Psoas muscle (tissue), 8 donors: ENCODE data around the gene SUSD3. TPM values are rescaled to one million over a fixed set of nuclear protein-coding genes. Genes with fewer than 3 reads are reported as not detected.
A peak's percentile ranks its signal among the peaks of the same experiment; 100 is the strongest.

Source experiments
- ATAC-seq, 4 donors: fragments of 200-7000 bp; cut with Tn5 transposase; one replicate each; pipeline ENCODE4 v1.9.1; 2020; ENCODE audit warnings: moderate library complexity in 3 of 4, mild to moderate bottlenecking in 2 of 4
- DNase-seq, 2 donors: peaks; one replicate each; pipeline ENCODE4 v3.0.0-alpha.2; 2020
- H3K27ac ChIP-seq: fragments of 200-600 bp; one replicate; pipeline ENCODE4 v1.8.0; 2022
- H3K27me3 ChIP-seq, 3 donors: fragments of 200-600 bp in 1 of 3; one replicate each; pipeline versions ENCODE4 v1.6.1 to v1.8.0; 2013 to 2022; ENCODE audit warnings: low read length in 2 of 3, mild to moderate bottlenecking in 2 of 3, moderate library complexity in 1 of 3; ENCODE audit not compliant: insufficient read depth in 3 of 3
- H3K36me3 ChIP-seq, 2 donors: fragments of 200-600 bp in 1 of 2; one replicate each; pipeline versions ENCODE4 v1.6.1 to v1.8.0; 2013 to 2022; ENCODE audit warnings: low read depth in 1 of 2, mild to moderate bottlenecking in 1 of 2, moderate library complexity in 1 of 2; ENCODE audit not compliant: insufficient read depth in 1 of 2
- H3K4me1 ChIP-seq: fragments of 200-600 bp; one replicate; pipeline ENCODE4 v1.8.0; 2022
- H3K4me3 ChIP-seq: fragments of 200-600 bp; one replicate; pipeline ENCODE4 v1.8.0; 2022; ENCODE audit warnings: mild to moderate bottlenecking
- H3K9me3 ChIP-seq: fragments of 200-600 bp; one replicate; pipeline ENCODE4 v1.8.0; 2022
- WGBS, 3 donors: extraction: QIAGEN DNeasy Blood & Tissue Kit; methylation state at CpG; one replicate each; pipeline versions ENCODE4 v1.1.6 to v1.1.7; 2013; 5-methylcytosine and 5-hydroxymethylcytosine counted together
- intact Hi-C, 2 donors: fragments of 100-400 bp; cut with DNase I; formaldehyde crosslinking; loops; one replicate each; pipeline versions ENCODE4 v1.11.0 to v1.14.2; 2022
- polyA plus RNA-seq, 3 donors: library from polyadenylated mRNA; stranded (reverse); fragments of 200-250 nt; gene quantifications; one replicate each; pipeline ENCODE4 v1.2.3, GENCODE V29; 2013
- total RNA-seq, 4 donors: library from RNA; stranded (reverse); fragmentation: NEBNext Ultra II Directional in 2 of 4; extraction: Animal tissue kit (Norgen Biotek cat#: 25700) in 2 of 4; gene quantifications; one replicate each; pipeline versions ENCODE4 v1.2.1 to v1.2.4, GENCODE V29; 2021 to 2023
- TF ChIP-seq, protein P1 (sequence below): fragments of 200-600 bp; IDR thresholded peaks from one replicate; pipeline ENCODE4 v1.8.0; 2022; ENCODE audit warnings: antibody characterized with exemption
- donor health status: healthy with polysubstance abuse.
- donor health status: DM: no; HTN: no; CAD: no; lungs with moderate emphysema.
- donor health status: Bipolar disorder and iron deficiency.
- donor health status: healthy.
- donor health status: DM: yes; HTN: yes; CAD: no.
- donor health status: DM: no; HTN: no; CAD: no.
- donor health status: DM: no; HTN: no; CAD: no.
- donor health status: DM: yes; HTN: yes; CAD: no.

SUSD3 gene
- total and polyA plus RNA-seq, 7 donors: 0.13 to 0.65 (median 0.34) TPM; not detected in 2

DNA sequence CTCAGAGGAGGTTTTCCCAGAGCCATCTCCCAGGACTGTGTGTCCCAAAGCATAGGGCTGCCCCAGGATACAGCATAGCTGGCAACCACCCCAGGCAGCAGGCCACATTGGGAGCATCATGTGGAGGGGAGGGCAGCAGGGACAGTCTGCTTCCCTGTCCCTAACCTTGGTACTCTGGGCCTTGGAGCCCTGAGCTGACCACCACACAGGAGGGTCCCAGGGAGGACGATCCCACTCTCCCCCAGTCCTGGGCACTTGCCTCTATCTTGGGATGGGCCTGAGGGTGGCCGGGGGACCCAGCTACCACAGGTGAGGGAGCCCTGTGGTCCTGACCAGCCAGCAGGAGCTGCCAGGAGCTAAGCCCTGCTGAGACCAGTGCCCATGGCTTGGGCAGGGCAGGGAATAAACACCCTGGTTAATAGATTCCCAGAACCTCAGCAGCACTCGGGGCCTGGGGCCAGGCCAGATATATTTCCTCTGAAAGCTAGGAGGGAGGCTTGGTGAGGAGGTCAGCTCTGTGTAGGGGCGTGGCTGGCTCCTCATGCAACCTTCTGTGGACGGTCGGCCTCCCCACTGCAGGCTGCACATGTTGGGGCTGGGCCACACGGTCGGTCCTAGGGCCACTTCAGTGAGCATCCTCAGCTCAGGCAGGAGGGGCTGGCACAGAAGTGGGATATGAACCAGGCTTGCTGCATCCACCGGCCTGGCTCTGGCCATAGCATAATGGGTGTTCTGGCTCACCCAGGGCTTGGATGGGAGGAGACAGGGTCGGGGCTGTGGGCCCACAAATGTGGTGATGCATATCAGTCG is 71.4 kb downstream of the SUSD3 start:
- no peak overlapping the region for H3K4me3 ChIP-seq
- TF ChIP-seq, protein P1, sequence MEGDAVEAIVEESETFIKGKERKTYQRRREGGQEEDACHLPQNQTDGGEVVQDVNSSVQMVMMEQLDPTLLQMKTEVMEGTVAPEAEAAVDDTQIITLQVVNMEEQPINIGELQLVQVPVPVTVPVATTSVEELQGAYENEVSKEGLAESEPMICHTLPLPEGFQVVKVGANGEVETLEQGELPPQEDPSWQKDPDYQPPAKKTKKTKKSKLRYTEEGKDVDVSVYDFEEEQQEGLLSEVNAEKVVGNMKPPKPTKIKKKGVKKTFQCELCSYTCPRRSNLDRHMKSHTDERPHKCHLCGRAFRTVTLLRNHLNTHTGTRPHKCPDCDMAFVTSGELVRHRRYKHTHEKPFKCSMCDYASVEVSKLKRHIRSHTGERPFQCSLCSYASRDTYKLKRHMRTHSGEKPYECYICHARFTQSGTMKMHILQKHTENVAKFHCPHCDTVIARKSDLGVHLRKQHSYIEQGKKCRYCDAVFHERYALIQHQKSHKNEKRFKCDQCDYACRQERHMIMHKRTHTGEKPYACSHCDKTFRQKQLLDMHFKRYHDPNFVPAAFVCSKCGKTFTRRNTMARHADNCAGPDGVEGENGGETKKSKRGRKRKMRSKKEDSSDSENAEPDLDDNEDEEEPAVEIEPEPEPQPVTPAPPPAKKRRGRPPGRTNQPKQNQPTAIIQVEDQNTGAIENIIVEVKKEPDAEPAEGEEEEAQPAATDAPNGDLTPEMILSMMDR: no peak
- ATAC-seq: peak in 2 of 4 donors; percentile 12 to 17
- H3K36me3 ChIP-seq: peaks cover 0 to 14% of the 10 kb centered on the region in 2 donors
- H3K27ac ChIP-seq: peak overlapping the region; percentile 41
- peaks cover 63% of the 10 kb centered on the region for H3K4me1 ChIP-seq
- intact Hi-C loops: no loop called here
- H3K27me3 ChIP-seq: no peaks in the 10 kb centered on the region
- DNase-seq: peak in 1 of 2 donors; percentile 76
- WGBS, 3 donors: 54 to 64% (median 56%) methylated on average over 10 to 11 of the region's 11 CpGs
- H3K9me3 ChIP-seq: no peaks in the 10 kb centered on the region

GRCh38 chr9:93130861-93131481 is 72.5 kb downstream of the SUSD3 start:
- H3K27me3 ChIP-seq: no peaks in the 10 kb centered on the region
- H3K36me3 ChIP-seq: peaks cover 0 to 4% of the 10 kb centered on the region in 2 donors
- WGBS, 3 donors: 43 to 53% (median 43%) methylated on average over 15 of the region's 15 CpGs
- H3K4me3 ChIP-seq: peak overlapping the region; percentile 97
- TF ChIP-seq, protein P1: no peak
- H3K4me1 ChIP-seq: peaks cover 69% of the 10 kb centered on the region
- peak; percentile 62 to 76 for DNase-seq
- H3K27ac ChIP-seq: peak overlapping the region; percentile 53
- intact Hi-C loops: no loop called here
- H3K9me3 ChIP-seq: no peaks in the 10 kb centered on the region
- no peak for ATAC-seq

GRCh38 chr9:93131599-93132286 is 73.2 kb downstream of the SUSD3 start:
- Histone ChIP-seq H3K9me3 (no peaks in the 10 kb centered on the region), H3K36me3 (no peaks in the 10 kb centered on the region), H3K4me1 (peaks cover 66% of the 10 kb centered on the region), H3K27me3 (no peaks in the 10 kb centered on the region), H3K4me3 (peak overlapping the region; percentile 97), H3K27ac (peak overlapping the region; percentile 53)
- intact Hi-C loops: no loop called here
- DNase-seq (no peak), ATAC-seq (no peak)
- 85 to 93% (median 87%) methylated on average over 13 of the region's 13 CpGs for WGBS, 3 donors
- TF ChIP-seq, protein P1: no peak

DNA sequence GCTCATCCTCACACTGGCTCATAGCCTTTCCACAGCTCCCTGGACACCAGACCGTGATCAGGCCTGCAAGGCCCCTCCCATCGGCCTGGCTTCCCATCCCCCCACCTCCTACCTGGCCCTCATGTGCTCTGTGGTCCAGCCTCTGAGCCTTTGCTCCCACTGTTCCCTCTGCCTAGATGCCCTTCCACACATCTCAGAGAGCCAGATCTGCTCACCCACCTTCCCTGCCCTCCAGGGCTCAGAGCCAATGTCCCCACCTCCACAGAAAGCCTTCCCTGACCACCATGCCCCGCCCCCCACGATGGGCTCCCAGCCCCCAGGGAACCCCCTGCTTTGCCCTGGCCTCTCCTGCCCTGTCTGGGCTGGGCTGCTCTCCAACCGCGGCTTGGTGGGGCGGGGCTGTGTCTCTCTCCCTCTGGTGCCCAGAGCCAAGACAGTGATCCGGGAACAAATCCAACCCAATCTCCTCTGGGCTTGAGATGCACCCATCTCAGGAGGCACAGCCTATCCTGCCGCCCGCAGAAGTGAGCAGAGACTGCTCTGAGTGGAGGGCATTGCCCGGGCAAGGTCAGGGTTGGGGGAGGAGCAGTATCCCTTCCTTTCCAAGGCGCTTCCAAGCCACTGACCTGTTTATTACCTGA is 73.9 kb downstream of the SUSD3 start:
- intact Hi-C loops: no loop called here
- Histone ChIP-seq H3K4me1 (peaks cover 61% of the 10 kb centered on the region), H3K27ac (peak overlapping the region; percentile 98), H3K27me3 (no peaks in the 10 kb centered on the region), H3K36me3 (no peaks in the 10 kb centered on the region), H3K4me3 (peak overlapping the region; percentile 97), H3K9me3 (no peaks in the 10 kb centered on the region)
- ATAC-seq (peak in 1 of 4 donors; percentile 28), DNase-seq (no peak)
- 19 to 41% (median 23%) methylated on average over 12 of the region's 12 CpGs for WGBS, 3 donors
- TF ChIP-seq, protein P1: no peak
